Measurements from ENCODE around the gene APIP. TPM values are rescaled to one million over a fixed set of nuclear protein-coding genes. Genes with fewer than 3 reads are reported as not detected.

Gene APIP
- total RNA-seq, 2 donors from 2014 or later, result 39.4 to 60.7 TPM

DNA sequence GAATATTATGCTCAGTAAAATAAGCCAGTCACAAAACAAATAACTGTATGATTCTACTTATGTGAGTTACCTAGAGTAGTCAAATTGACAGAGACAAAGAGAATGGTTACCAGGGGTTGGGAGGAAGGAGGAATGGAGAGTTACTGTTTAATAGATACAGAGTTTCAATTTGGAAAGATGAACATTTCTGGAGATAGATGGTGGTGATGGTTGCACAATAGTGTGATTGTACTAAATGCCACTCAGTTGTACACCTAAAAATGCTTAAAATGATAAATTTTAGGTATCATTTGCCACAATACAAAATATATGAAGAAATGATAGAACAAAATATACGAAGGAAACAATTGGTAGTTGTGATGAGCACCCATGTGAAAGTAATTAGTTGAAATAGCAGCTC, 43.6 kb upstream of the APIP start:
- Histone ChIP-seq H3K9ac (ENCODE audit: low read depth in 2 of 2, low read length in 2 of 2) (no peak overlapping the region), H3K27ac (no peak overlapping the region), H3K27me3 (no peaks in the 10 kb centered on the region), H3K9me3 (no peaks in the 10 kb centered on the region), H3K4me3 (no peak overlapping the region), H3K4me1 (no peaks in the 10 kb centered on the region), H3K36me3 (no peaks in the 10 kb centered on the region)
- intact Hi-C loops (cut with DNase I), result no loop called here
- TF ChIP-seq CTCF (IDR thresholded peaks at IDR 0.05), result no peak
- no peak for DNase-seq

DNA sequence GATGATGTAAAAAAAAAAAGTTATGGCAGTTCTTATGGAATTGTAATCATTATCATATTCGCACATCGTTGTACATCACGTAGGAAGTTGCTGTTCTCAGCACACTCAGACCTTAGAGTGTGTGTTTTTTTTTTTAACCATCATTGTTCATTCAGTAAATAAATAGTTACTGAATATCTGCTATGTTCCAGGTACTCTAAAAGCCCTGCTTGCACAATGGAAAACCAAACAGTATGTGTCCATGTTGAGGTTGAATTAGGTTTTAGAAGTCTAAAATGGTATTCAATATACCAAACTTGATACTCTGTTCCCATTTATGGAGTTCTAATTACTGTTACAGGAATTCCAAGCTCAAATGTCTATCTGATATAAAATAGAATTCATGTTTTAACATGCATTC, 41.4 kb upstream of the APIP start:
- H3K9ac ChIP-seq (ENCODE audit: low read depth in 2 of 2, low read length in 2 of 2), result no peak overlapping the region
- TF ChIP-seq CTCF (IDR thresholded peaks at IDR 0.05), result no peak
- intact Hi-C loops (cut with DNase I), result no loop called here

DNA sequence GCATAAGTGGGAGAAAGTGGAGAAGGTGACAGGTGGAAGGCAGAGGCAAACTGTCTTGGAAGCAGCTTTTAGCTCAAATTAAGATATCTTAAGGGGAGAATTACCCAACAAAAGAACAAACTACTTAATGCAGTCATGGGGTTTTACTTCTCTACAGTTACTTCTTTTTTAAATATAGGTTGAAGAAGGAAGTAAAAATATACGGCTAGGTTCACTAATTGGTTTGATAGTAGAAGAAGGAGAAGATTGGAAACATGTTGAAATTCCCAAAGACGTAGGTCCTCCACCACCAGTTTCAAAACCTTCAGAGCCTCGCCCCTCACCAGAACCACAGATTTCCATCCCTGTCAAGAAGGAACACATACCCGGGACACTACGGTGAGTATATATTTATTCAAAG, 41.0 kb upstream of the APIP start:
- H3K4me3 ChIP-seq, result no peak overlapping the region
- no peak overlapping the region for H3K27ac ChIP-seq
- H3K4me1 ChIP-seq, result no peaks in the 10 kb centered on the region
- H3K27me3 ChIP-seq, result no peaks in the 10 kb centered on the region
- intact Hi-C loops (cut with DNase I), result no loop called here
- H3K9me3 ChIP-seq, result no peaks in the 10 kb centered on the region
- no peak overlapping the region for H3K9ac ChIP-seq (ENCODE audit: low read depth in 2 of 2, low read length in 2 of 2)
- no peak for DNase-seq
- no peak for TF ChIP-seq CTCF (IDR thresholded peaks at IDR 0.05)
- H3K36me3 ChIP-seq, result no peaks in the 10 kb centered on the region

More for the DNA sequence above, 41.4 kb upstream of the APIP start:
- no peaks in the 10 kb centered on the region for H3K4me1 ChIP-seq
- no peaks in the 10 kb centered on the region for H3K27me3 ChIP-seq
- H3K27ac ChIP-seq, result no peak overlapping the region
- H3K9me3 ChIP-seq, result no peaks in the 10 kb centered on the region
- no peaks in the 10 kb centered on the region for H3K36me3 ChIP-seq
- no peak for DNase-seq
- H3K4me3 ChIP-seq, result no peak overlapping the region

GRCh38 chr11:34953955-34954354, 37.8 kb upstream of the APIP start:
- no peak for DNase-seq
- Histone ChIP-seq H3K9me3 (no peaks in the 10 kb centered on the region), H3K36me3 (no peaks in the 10 kb centered on the region), H3K27me3 (no peaks in the 10 kb centered on the region), H3K27ac (no peak overlapping the region), H3K4me3 (no peak overlapping the region), H3K9ac (ENCODE audit: low read depth in 2 of 2, low read length in 2 of 2) (no peak overlapping the region), H3K4me1 (no peaks in the 10 kb centered on the region)
- TF ChIP-seq CTCF (IDR thresholded peaks at IDR 0.05), result no peak
- intact Hi-C loops (cut with DNase I), result no loop called here

- no peak overlapping the region for H3K4me3 ChIP-seq
- DNase-seq, result no peak
- H3K9me3 ChIP-seq, result no peaks in the 10 kb centered on the region
Observed at GRCh38 chr11:34948696-34949095, 32.5 kb upstream of the APIP start.

More at GRCh38 chr11:34948696-34949095, 32.5 kb upstream of the APIP start:
- intact Hi-C loops (cut with DNase I), result no loop called here
- no peak for TF ChIP-seq CTCF (IDR thresholded peaks at IDR 0.05)
- H3K27me3 ChIP-seq, result no peaks in the 10 kb centered on the region
- H3K36me3 ChIP-seq, result no peaks in the 10 kb centered on the region
- no peak overlapping the region for H3K9ac ChIP-seq (ENCODE audit: low read depth in 2 of 2, low read length in 2 of 2)
- no peak overlapping the region for H3K27ac ChIP-seq
- H3K4me1 ChIP-seq, result no peaks in the 10 kb centered on the region
